SKM-1 (cell line): ENCODE results near the gene SPR.

Experiments
- DNase-seq: peaks from one replicate; lab custom pipeline; 2025; ENCODE audit not compliant: unreplicated experiment; lab: John Stamatoyannopoulos, UW

SPR gene

GRCh38 chr2:72931280-72931910 is 44.2 kb downstream of the SPR start:
- DNase-seq = no peak

DNA sequence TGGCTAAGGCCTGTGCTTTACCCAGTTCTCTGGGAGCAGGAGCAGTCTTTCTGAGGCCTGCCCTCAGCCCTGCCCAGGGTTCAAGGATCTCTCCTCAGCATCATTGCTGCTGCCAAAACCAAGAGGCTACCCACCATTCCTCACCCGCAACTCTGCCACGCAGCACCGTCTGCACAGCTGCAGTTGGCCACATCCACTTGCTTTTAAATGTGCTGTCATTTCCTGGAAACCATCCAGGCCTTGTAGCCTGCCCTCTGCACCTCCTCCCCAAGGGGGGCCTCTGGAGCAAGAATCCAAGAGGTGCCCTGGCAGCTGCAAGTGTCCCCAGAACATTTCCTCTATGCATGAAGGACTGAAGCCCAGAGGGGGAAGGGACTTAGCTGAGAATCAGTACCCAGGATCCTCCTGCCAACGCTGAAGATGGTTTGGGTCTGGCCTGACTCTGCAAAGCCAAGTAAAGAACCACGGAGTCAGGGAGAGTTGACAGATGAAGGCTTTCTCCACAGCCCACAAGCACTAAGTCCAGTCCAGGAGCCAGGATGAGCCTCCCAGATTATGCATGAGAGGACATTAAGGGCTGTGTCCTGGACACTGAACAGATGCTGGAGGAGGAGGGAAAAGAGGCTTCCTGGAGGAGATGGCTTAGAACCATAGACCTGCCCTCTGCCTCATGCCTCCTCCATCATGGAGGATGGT is 45.0 kb downstream of the SPR start:
- DNase-seq = no peak

DNA sequence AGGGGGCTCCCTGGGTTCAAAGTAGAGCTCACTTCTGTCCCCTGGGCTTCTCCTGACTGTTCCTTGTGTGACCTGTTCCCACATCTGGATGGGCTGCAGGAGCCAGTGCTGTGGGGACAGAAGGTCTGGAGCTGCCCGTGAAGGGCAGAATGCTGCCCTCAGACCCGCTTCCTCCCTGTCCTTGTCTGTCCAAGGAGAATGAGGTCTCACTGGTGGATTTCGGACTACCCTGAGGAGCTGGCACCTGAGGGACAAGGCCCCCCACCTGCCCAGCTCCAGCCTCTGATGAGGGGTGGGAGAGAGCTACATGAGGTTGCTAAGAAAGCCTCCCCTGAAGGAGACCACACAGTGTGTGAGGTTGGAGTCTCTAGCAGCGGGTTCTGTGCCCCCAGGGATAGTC is 45.6 kb downstream of the SPR start:
- no peak for DNase-seq

GRCh38 chr2:72933207-72933606 is 46.0 kb downstream of the SPR start:
- DNase-seq = no peak

GRCh38 chr2:72933646-72934151 is 46.5 kb downstream of the SPR start:
- no peak for DNase-seq

DNA sequence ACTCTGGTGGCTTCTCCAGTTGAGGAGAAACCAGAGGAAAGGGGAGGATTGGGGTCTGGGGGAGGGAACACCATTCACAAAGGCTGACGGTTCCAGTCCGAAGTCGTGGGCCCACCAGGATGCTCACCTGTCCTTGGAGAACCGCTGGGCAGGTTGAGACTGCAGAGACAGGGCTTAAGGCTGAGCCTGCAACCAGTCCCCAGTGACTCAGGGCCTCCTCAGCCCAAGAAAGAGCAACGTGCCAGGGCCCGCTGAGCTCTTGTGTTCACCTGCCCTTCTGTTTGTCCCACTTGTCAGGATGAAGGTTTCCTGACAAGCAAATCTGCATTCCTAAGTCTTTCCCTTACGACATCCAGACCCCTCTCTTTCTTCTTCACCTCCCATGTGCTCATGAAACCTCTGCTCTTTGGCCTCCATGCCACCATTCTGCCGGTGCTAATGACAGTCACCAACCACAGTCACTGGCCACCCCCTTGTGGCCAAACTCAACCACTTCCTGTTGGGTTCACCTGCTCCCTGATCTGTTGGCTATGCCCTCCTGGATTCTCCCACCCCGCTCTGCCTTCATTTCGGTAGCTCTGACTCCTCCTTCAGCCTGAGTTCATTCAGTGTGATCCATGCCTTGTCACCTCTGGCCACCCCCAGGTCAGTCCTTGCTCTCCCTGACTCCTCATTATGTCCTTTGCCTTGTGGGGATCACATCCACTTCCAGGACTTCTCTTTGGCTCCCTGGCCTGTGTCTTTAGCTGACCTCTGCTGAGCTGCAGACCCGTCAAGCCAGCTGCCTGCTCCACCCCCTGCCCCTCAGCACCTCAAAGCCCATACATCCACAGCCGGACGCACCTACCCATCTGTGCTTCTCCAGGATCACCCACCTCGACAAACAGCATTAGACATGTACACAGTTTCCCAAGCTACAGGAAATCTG is 47.7 kb downstream of the SPR start:
- DNase-seq = no peak

- no peak for DNase-seq
Measured at GRCh38 chr2:72935611-72935957, 48.4 kb downstream of the SPR start.

DNA sequence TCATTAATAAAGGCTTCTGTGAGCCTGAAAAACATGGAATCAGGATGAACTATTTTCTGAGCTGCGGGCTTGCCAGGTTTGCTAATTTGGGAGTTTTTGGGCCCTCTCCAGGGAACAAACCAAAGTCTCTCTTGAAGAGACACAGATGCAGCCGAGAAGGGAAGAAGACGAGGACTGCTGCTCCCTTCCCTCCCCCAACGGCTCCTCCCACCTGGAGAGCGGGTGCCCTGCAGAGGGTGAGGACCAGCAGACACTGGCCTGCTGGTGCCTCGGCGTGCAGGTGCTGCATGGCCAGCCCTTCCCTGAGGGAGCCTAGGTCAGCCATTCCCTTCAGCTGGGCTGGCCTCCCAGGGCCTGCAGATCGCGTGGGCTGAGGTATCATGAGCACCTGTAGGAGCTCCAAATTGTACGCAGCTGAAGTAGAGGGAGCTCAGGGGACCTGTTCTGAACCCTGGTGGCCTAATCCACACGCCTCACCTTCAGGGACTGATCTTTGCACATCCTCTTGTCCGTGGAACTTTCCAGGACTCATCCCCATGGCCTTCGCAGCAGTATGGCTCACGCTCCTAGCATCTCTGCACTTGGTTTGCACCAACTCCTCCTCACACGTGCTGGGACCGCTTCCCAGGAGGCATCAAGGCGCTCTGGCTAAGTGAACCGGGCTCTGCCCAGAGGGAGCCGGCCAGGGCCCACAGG is 49.6 kb downstream of the SPR start:
- DNase-seq = no peak

GRCh38 chr2:72937356-72937669 is 50.1 kb downstream of the SPR start:
- no peak for DNase-seq

DNA sequence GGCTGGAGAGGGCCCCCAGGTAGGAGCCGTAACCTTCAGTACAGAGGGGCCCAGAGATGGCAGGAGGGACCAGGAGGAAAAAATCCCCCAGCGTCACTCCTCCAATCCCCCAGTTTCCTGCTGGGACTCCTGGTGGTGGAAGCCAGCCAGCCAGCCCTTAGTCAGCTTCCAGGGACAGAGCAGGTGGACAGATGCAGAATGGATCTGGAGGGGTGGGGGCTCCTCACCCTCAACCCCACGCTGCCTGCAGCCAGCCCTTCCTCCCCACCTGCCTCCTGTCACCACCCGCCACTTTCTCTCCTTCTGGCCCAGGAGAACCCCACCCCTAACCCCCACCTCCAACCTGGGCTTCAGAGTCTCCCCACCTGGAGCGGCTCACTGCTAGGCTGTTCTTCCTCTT is 51.2 kb downstream of the SPR start:
- DNase-seq = no peak

GRCh38 chr2:72940361-72940760 is 53.2 kb downstream of the SPR start:
- no peak for DNase-seq

DNA sequence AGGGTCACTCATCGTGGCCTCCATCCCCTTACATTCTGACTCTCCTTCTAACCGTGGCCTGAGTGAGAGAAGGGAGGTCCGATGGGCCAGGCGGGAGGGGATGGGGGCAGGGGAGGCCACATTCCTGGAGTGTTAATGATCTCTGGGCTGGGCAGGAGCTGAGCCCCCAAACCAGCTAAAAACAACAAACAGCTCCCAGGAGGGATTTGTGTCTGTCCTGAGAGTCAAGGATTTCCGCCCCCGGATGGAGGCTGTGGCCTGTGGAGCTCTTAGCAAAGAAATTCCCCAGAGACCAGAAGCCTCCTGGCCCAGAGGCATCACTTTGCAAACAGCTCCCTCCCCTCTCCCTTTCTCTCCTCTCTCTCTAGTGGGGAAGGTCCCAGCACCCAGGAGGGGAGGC is 53.6 kb downstream of the SPR start:
- no peak for DNase-seq
